ENCODE measurements around the gene PAK1IP1.
A peak's percentile ranks its signal among the peaks of the same experiment; 100 is the strongest.
"Not testable (repeated sequence)": the region's sequence is repeated elsewhere in the genome, so short reads cannot be mapped to it uniquely, and the experiment has no call there.

Gene PAK1IP1

GRCh38 chr6:10690651-10691445 is 3.9 kb upstream of the PAK1IP1 start:
- intact Hi-C loops (cut with DNase I) = no loop called here
- DNase-seq = no peak

GRCh38 chr6:10692965-10693538 is 1.7 kb upstream of the PAK1IP1 start:
- no peak for DNase-seq
- intact Hi-C loops (cut with DNase I) = no loop called here

- DNase-seq = no peak
- intact Hi-C loops (cut with DNase I) = no loop called here
These were observed 400 bp downstream of the PAK1IP1 start for GRCh38 chr6:10695086-10695657.

DNA sequence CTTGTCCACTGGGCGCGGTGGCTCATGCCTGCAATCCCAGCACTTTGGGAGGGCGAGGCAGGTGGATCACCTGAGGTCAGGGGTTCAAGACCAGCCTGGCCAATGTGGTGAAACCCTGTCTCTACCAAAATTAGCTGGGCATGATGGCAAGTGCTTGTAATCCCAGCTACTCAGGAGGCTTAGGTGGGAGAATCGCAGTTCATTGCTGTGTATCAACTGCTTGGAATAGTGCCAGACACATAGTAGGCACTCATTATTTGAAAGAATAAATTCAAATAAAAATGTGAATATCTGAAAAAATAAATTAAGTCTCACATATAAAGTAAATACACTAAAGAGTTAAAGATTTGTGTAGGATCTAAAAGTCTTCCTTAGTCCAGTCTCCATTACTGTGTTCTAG is 1.9 kb downstream of the PAK1IP1 start:
- intact Hi-C loops (cut with DNase I) = no loop called here
- DNase-seq = no peak

GRCh38 chr6:10713962-10714361 is 19.2 kb downstream of the PAK1IP1 start:
- no peak for DNase-seq
- intact Hi-C loops (cut with DNase I) = no loop called here

DNA sequence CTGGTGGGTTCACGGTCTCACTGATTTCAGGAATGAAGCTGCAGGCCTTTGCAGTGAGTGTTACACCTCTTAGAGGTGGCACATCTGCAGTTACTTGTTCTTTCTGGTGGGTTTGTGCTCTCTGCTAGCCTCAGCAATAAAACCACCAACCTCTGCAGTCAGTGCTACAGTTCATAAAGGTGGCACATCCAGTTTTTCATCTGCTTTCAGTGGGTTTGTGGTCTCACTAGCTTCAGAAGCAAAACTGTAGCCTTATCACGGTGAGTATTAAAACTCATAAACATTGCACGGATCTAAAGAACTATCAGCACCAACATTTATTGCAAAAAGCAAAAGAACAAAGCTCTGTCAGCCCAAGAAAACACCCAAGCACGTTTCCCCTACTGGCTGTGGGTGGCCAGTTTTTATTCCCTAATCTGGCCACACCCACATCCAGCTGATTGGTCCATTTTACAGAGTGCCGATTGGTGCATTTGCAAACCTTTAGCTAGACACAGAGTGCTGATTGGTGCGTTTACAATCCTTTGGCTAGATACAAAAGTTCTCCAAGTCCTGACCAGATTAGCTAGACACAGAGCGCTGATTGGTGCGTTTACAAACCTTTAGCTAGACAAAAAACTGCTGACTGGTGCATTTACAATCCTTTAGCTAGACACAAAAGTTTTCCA is 24.7 kb downstream of the PAK1IP1 start:
- no peak for DNase-seq
- intact Hi-C loops (cut with DNase I) = no loop called here

DNA sequence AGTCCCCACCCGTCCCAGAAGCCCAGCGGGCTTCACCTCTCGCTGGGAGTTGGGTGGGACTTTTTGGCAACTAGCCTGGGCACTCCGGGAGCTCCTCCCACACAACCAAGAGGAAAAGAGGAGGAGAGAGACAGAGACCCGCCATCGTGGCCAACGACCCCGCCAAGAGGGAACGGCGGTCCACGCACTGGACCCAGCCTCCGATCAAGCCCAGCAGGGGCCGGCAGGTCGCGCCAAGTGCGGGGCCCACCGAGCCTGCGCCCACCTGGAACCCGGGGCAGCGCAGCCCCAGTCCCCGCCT is 25.1 kb downstream of the PAK1IP1 start:
- intact Hi-C loops (cut with DNase I) = no loop called here
- DNase-seq = no peak

- intact Hi-C loops (cut with DNase I) = no loop called here
- DNase-seq = peak in 23 of 42 donors; percentile 10 to 62 (median 35)
These were observed 25.6 kb downstream of the PAK1IP1 start for GRCh38 chr6:10720265-10720959.

DNA sequence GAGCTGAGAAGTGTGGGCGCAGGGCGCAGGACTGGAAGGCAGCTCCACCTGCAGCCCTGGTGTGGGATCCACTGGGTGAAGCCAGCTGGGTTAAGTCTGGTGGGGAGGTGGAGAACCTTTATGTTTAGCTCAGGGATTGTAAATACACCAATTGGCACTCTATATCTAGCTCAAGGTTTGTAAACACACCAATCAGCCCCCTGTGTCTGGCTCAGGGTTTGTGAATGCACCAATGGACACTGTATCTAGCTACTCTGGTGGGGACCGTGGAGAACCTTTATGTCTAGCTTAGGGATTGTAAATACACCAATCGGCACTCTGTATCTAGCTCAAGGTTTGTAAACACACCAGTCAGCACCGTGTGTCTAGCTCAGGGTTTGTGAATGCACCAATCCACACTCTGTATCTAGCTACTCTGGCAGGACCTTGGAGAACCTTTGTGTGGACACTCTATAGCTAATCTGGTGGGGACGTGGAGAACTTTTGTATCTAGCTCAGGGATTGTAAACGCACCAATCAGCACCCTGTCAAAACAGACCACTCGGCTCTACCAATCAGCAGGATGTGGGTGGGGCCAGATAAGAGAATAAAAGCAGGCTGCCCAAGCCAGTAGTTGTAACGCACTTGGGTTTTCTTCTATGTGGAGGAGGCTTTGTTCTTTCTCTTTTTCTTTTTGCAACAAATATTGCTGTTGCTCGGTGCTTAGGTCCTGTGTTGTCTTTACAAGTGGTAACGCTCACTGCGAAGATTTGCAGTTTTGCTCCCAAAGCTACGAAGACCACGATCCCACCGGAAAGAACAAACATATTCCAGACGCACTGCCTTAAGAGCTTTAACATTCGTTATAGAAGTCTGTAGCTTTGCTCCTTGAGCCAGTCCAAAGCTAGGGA is 26.4 kb downstream of the PAK1IP1 start:
- DNase-seq; intact Hi-C loops (cut with DNase I): not testable (repeated sequence)

GRCh38 chr6:10721850-10722569 is 27.2 kb downstream of the PAK1IP1 start:
- intact Hi-C loops (cut with DNase I) = loop anchor here (2.0 kb wide), 1 partner anchor 25 kb away; the partner anchor contains the start of gene TMEM14B
- DNase-seq = no peak

- no peak for DNase-seq
- intact Hi-C loops (cut with DNase I) = loop anchor here (2.0 kb wide), 1 partner anchor 24 kb away; the partner anchor contains the start of gene TMEM14B
These were observed 27.7 kb downstream of the PAK1IP1 start for GRCh38 chr6:10722570-10722819.

DNA sequence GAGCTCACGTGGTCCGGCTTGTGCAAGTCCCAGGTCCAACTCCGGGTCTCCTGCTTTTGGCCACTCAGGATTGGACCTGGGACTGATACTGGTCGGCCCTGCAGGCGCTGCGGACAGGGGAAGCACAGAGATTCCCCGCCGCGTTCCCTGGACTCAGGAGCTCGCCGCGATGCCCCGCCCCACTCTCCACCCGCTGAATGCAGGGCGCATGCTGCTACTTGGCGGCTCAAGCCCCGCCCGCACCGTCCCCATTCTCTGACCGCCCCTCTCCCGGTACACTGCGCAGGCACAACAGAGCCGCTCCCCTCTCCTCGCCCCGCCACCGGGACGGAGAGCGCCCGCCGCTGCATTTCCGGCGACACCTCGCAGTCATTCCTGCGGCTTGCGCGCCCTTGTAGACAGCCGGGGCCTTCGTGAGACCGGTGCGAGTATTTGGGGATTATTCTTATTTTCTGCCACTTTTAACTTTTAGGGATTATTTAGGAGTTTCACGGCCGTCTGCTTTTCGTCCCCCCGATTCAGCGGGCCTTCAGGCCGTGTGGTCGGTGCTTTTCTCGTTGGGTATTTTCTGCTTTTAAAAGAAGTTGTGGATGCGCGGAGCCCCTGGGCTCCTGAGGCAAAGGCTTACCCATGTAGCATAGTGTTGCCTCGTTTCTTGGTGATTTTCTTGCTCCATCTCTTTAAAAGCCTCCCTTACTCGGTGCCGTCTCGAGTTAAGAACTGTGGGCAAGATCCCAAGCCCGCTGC is 28.2 kb downstream of the PAK1IP1 start, which contains the start of gene TMEM14C:
TSS of gene TMEM14C (plus strand) at position 251 of the 747 bp plus-strand sequence. CDS start 1,544 bp downstream, outside the sequence.
- DNase-seq = peak; percentile 93 to 99 (median 97)
- intact Hi-C loops (cut with DNase I) = loop anchor here (2.0 kb wide), 1 partner anchor 24 kb away; the partner anchor contains the start of gene TMEM14B

- intact Hi-C loops (cut with DNase I) = loop anchor here (2.0 kb wide), 1 partner anchor 23 kb away; the partner anchor contains the start of gene TMEM14B
- no peak for DNase-seq
These were observed 28.8 kb downstream of the PAK1IP1 start for GRCh38 chr6:10723567-10723881.

GRCh38 chr6:10725044-10725443 is 30.3 kb downstream of the PAK1IP1 start:
- intact Hi-C loops (cut with DNase I) = no loop called here
- DNase-seq = no peak

DNA sequence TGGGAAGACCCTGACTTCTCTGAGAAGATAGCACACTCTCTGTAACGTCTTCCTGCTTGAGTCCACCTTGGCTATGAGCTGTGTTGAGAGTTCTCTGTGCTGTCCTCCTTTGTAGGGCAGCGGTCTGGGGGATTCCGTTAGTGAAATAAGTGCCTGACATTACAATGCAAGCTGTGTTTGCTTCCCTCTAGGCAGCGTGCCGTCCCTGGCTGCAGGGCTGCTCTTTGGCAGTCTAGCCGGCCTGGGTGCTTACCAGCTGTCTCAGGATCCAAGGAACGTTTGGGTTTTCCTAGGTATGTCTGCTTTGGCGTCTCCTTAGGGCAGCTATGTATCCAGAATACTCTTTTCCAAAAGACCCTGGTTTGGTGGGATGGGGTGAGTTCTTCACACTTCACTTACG is 30.9 kb downstream of the PAK1IP1 start:
- intact Hi-C loops (cut with DNase I) = no loop called here
- DNase-seq = peak in 36 of 42 donors; percentile 10 to 71 (median 44)

DNA sequence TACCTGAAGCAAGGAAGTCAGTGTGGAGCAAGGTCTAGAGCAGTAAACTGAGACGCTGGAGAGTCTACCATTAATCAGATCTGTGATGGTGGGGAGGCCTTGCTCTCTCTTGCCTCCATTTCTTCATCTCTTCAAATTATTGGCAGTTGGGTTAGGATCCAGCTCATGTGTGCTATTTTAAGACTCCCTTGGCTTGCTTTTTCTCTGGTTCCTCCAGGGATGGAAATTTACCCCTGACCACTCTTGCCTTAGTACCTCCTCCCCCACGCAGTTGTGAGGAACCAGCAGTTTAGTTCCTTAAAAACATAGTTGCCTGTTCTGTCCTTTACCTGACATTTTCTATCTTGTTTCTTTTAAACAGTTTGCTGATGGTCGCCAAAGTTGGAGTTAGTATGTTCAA is 35.5 kb downstream of the PAK1IP1 start:
- intact Hi-C loops (cut with DNase I) = no loop called here
- peak in 5 of 42 donors; percentile 10 to 45 (median 24) for DNase-seq

GRCh38 chr6:10733151-10733715 is 38.5 kb downstream of the PAK1IP1 start:
- peak in 2 of 42 donors; percentile 4 to 28 for DNase-seq
- intact Hi-C loops (cut with DNase I) = no loop called here

Data from head of caudate nucleus (tissue), 42 donors.